Activated T-cell treated with anti-CD3 and anti-CD28 coated beads for 4 hours (primary cell): Measurements from ENCODE around the gene MT1B.
"Not testable (repeated sequence)": the region's sequence is repeated elsewhere in the genome, so short reads cannot be mapped to it uniquely, and the experiment has no call there.

Experiments
- DNase-seq: peaks from one replicate; pipeline ENCODE4 v3.0.0-alpha.2; 2020

MT1B gene

DNA sequence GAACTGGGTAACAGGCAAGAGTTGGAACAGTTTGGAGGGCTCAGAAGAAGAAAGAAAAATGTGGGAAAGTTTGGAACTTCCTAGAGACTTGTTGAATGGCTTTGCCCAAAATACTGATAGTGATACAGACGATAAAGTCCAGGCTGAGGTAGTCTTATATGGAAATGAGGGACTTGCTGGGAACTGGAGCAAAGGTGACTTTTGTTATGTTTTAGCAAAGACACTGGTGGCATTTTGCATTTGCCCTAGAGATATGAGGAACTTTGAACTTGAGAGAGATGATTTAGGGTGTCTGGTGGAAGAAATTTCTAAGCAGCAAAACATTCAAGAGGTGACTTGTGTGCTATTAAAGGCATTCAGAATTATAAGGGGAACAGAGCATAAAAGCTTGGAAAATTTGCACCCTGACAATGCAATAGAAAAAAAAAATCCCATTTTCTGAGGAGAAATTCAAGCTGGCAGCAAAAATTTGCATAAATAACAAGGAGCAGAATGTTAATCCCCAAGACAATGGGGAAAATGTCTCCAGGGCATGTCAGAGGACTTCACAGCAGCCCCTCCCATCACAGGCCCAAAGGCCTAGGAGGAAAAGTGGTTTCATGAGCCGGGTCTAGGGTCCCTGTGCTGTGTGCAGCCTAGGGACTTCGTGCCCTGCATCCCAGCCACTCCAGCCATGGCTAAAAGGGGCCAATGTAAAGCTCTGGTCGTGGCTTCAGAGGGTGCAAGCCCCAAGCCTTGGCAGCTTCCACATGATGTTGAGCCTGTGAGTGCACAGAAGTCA is 29.8 kb upstream of the MT1B start:
- DNase-seq = not testable (repeated sequence)

DNA sequence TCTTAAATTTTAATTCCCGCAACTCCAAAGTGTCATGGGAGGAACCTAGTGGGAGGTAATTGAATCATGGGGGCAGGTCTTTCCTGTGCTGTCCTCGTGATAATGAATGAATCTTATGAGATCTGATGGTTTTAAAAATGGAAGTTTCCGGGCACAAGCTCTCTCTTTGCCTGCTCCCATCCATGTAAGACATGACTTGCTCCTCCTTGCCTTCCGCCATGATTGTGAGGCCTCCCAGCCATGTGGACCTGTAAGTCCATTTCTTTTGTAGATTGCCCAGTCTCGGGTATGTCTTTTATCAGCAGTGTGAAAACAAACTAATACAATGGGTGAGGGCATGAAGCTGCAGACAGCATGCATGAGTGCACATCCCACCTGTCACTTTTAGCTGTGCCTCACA is 28.5 kb upstream of the MT1B start:
- DNase-seq = not testable (repeated sequence)

DNA sequence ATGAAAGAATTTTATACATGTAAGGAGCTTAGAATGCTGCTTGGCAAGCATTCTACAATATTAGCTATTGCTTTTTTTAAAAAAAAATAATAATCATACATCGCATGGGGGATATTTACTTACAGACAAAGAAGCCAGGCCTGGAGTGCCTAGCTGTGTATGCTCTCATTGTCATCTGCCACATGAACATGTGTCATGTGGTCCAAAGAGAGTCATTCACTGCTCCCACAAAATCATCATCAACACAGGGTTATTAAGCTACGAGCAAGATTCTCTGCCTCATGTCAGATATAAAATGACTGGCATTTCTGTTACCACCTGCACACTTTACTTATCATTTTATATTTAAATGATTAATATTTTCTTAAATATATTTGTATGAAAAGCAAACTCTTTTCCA is 28.0 kb upstream of the MT1B start:
- no peak for DNase-seq

GRCh38 chr16:56625140-56625942 is 26.3 kb upstream of the MT1B start, which contains the start of gene MT1E:
MT1E (plus strand) TSS chr16:56625781; CDS start chr16:56625852, 71 bp downstream.
- no peak for DNase-seq

DNA sequence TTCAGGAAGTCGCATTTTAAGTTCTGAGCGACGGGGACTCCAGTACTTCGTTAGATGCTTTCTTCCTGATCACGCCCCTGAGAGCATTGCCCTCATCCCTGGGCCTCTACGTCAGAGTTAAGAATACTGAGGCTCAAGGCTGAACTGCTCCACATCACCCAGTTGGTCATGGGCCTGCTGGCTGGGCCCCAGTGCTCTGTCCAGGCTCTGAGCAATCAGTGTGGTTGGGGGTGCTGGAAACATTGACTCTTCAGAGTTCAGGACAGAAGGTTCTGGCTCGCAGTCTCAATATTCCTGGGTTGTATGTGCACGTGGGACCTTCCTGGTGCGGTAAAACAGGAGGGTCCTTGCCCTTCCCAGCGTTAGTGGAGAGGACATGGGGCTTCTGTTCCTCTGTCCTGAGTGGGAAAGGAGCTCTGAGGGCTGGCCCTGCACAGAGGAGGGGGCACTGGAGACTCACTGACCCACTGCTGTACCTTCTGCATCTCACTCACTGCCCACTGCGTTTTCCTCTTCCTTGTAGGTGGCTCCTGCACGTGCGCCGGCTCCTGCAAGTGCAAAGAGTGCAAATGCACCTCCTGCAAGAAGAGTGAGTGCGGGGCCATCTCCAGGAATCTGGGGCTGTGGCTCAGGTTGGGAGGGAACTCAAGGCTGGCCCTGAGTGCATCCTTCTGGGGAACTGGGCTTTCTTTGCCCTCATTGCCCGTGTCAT is 25.6 kb upstream of the MT1B start:
- no peak for DNase-seq

- no peak for DNase-seq
Measured at GRCh38 chr16:56626685-56627084, 25.0 kb upstream of the MT1B start.

DNA sequence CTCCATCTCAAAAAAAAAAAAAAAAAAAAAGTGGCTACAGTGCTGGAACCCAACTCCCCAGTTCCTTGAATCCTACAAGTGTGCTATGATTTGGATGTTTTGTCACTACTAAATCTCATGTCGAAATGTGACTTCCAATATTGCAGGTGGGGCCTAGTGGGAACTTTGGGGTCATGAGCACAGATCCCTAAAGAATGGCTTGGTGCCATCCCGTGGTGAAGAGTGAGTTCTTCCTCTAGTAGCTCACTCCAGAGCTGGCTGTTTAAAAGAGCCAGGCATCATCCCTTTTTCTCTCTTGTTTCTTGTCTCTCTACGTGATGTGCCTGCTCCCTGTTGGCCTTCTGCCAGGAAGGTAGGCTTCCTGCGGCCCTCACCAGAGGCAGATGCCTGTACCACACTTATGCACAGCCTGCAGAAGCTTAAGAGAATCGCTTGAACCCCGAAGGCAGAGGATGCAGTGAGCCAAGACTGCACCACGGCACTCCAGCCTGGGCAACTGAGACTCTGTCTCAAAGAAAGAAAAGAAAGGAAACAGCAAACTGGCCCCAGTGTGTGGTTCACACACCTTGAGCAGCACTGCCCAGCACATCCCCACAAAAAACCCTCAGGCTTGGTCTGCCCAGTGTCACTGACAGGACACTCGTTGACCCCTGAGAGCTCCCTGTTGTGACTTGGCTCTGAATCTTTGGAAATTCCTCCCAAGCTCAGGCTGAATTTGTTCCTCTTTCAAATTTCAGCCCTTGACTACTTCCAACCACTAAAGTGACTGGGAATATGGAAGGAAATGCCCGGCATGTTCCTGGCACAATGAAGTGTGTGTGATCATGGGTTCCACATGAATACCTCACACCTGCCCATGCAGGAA is 23.0 kb upstream of the MT1B start:
- DNase-seq = no peak

DNA sequence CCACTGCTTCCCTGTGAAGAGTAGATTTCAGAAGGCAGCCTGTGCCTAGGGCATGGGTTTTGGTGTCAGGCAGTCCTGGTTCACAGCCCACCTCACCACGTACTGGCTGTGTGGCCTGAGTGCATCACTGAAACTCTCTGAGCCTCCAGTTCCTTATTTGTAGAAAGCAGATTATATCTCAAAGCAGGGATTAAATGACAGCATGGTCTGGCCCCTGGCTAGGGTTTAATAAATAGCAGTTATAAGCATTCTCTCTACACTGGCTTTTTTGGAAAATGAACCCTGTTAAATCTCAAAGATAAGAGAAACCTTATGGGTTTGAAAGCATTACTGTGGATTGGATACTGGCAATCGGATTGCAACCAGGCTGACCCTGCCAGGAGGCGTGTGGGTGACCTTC is 22.2 kb upstream of the MT1B start:
- DNase-seq = no peak

GRCh38 chr16:56630134-56630533 is 21.6 kb upstream of the MT1B start:
- no peak for DNase-seq

DNA sequence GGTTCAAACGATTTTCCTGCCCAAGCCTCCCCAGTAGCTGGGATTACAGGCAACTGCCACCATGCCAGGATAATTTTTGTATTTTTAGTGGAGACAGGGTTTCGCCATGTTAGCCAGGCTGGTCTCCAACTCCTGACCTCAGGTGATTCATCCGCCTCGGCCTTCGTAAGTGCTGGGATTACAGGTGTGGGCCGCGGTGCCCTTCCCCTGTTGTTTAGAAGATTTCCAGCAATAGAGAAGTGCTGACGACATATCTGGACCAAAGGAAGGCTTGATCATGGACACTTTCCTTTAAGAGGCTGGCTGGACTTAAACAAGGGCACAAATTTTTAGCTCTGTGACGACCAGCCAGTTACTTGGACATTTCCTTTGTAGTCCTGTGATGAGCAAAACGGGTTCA is 20.5 kb upstream of the MT1B start:
- no peak for DNase-seq

DNA sequence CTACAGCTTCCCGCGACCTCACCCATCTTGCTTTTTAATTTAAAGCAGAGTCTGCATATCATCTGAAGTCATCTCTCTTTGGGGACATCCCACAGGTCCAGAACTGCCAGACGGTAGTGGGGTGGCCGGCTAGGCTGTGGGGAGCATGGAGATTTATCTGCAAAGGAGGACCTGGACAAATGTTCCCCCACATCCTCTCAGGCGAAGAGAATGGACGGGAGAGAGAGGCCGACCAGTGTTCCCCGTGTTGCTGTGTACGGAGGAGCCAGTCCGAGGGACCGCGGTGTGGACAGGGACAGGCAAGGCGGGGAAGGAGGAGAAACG is 19.9 kb upstream of the MT1B start:
- no peak for DNase-seq

GRCh38 chr16:56632156-56632847 is 19.4 kb upstream of the MT1B start, which contains the start of gene MT1M:
MT1M (plus strand) TSS chr16:56632659; CDS start chr16:56632732, 73 bp downstream.
- no peak for DNase-seq

- no peak for DNase-seq
Measured at GRCh38 chr16:56632848-56633365, 18.8 kb upstream of the MT1B start.

GRCh38 chr16:56633535-56633934 is 18.2 kb upstream of the MT1B start:
- DNase-seq = no peak

DNA sequence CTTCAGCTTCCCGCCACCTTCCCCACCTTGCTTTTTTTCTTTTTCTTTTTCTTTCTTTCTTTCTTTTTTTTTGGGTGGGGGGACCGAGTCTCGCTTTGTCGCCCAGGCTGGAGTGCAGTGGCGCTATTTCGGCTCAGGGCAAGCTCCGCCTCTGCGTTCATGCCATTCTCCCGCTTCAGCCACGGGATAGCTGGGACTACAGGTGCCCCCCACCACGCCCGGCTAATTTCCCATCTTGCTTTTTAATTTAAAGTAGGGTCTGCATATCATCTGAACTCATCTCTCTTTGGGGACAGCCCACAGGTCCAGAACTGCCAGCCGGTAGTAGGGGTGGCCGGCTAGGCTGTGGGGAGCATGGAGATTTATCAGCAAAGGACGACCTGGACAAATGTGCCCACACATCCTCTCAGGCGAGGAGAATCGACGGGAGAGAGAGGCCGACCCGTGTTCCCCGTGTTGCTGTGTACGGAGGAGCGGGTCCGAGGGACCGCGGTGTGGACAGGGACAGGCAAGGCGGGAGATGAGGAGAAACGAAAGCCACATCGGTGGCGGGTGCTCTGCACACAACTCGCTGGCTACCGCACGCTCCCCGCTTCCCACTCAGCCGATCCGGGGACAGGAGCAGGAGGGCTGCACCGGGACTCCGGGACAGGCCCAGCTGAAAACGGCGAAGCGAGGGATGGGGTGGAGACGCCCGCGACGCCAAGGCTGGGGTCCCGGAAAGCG is 16.8 kb upstream of the MT1B start:
- DNase-seq = no peak

- no peak for DNase-seq
Measured at GRCh38 chr16:56635441-56635967, 16.2 kb upstream of the MT1B start.

DNA sequence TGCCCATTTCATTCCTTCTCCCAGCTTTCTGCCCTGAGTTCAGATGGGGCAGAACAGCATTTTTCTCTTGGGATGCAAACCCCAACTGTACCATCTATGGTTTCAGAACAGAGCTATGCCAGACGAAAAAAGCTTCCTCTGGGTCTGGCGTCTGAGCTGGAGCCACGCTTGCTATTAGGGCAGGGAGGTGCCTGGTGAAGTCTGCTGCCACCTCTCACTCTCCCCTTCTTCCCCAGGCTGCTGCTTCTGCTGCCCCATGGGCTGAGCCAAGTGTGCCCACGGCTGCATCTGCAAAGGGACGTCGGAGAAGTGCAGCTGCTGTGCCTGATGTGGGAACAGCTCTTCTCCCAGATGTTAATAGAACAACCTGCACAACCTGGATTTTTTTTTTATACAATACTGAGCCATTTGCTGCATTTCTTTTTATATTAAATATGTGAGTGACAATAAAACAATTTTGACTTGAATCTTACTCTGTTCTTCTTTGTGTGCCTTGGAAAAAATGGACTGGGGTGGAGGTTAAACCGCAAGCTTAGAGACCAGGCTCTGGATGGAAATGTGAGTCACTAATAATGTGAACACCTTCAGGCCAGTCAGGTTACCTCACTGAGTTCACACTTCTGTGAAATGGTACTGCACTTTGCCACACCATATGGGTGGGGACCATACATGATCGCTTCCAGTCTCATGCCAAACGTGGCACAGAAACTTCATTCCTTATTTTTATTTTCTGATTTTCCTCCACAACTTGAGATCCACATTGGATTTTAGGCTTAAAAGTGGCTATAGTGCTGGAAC is 14.9 kb upstream of the MT1B start:
- no peak for DNase-seq

DNA sequence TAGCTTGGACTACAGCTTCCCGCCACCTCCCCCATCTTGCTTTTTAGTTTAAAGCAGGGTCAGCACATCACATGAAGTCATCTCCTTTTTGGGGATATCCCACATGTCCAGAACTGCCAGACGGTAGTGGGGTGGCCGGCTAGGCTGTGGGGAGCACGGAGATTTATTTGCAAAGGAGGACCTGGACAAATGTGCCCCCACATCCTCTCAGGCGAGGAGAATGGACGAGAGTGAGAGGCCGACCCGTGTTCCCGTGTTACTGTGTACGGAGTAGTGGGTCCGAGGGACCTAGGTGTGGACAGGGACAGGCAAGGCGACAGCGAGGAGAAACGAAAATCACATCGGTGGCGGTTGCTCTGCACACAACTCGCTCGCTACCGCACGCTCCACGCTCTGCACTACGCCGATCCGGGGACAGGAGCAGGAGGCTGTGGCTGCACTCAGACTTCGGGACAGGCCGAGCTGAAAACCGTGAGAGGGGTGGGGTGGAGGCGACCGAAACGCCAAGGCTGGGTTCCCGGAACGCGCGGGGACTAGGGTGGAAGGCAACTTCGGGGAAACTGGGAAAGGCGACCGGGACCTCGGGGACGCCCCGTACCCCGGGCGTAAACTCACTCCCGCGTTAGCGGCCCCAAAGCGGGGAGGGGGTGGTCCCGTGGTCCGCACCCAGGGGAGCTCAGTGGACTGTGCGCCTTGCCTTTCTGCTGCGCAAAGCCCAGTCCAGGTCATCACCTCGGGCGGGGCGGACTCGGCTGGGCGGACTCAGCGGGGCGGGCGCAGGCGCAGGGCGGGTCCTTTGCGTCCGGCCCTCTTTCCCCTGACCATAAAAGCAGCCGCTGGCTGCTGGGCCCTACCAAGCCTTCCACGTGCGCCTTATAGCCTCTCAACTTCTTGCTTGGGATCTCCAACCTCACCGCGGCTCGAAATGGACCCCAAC is 13.6 kb upstream of the MT1B start, which contains the start of gene MT1A:
Gene MT1A (plus strand): TSS at position 853 of the 937 bp plus-strand sequence. CDS start 73 bp downstream, at position 926.
- no peak for DNase-seq

DNA sequence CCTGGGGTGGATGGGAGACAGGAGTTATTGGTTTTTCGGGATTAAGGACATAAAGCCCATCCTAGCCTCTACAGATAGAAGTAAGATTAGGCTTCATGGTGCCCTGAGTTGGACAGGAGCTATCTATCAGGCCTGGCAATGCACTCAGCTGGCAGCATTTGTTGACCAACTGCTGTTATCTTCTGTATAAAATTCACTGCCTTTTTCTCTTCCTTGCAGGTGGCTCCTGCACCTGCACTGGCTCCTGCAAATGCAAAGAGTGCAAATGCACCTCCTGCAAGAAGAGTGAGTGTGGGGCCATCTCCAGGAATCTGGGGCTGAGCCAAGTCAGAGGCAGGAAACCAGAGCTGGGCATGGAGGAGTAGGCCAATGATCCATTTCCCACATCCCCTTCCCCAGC is 12.6 kb upstream of the MT1B start:
- no peak for DNase-seq
